Left lung (tissue), 10 donors: ENCODE measurements around the gene MEIS1. TPM values are rescaled to one million over a fixed set of nuclear protein-coding genes. Genes with fewer than 3 reads are reported as not detected.
A peak's percentile ranks its signal among the peaks of the same experiment; 100 is the strongest.

Experiments
- ATAC-seq: fragments of 200-7000 bp; cut with Tn5 transposase; one replicate; pipeline ENCODE4 v1.9.1; 2020; ENCODE audit warnings: moderate library complexity
- DNase-seq, 4 donors: peaks; one replicate each; pipeline ENCODE4 v3.0.0-alpha.2; 2013 to 2020
- H3K27ac ChIP-seq, 2 donors: fragments of 200-600 bp; sonication (generic) in 1 of 2; one replicate each; pipeline versions ENCODE4 v1.5.0 to v1.8.0; 2020 to 2021
- H3K27me3 ChIP-seq, 2 donors: fragments of 200-600 bp; sonication (generic) in 1 of 2; one replicate each; pipeline versions ENCODE4 v1.5.0 to v1.8.0; 2020 to 2021
- H3K36me3 ChIP-seq, 2 donors: fragments of 200-600 bp; sonication (generic) in 1 of 2; one replicate each; pipeline versions ENCODE4 v1.5.0 to v1.8.0; 2020 to 2021
- H3K4me1 ChIP-seq, 2 donors: fragments of 200-600 bp; one replicate each; pipeline ENCODE4 v1.8.0; 2021
- H3K4me3 ChIP-seq, 2 donors: fragments of 200-600 bp; sonication (generic) in 1 of 2; one replicate each; pipeline versions ENCODE4 v1.5.0 to v1.8.0; 2020 to 2021; ENCODE audit warnings: mild to moderate bottlenecking in 1 of 2
- H3K9me3 ChIP-seq, 2 donors: fragments of 200-600 bp; sonication (generic) in 1 of 2; one replicate each; pipeline versions ENCODE4 v1.5.0 to v1.8.0; 2020 to 2021
- intact Hi-C, 2 donors: fragments of 100-400 bp; cut with DNase I; formaldehyde crosslinking; loops; one replicate each; pipeline versions ENCODE4 v1.11.2 to v1.14.2; 2022
- polyA plus RNA-seq, 6 donors: library from polyadenylated mRNA; unstranded; fragments of 120-200 nt; gene quantifications; one replicate each; pipeline ENCODE4 v1.2.1, GENCODE V29; 2013; ENCODE audit not compliant: insufficient read length in 6 of 6
- total RNA-seq, 2 donors: library from RNA; stranded (reverse); fragmentation: NEBNext Ultra II Directional; extraction: Animal tissue kit (Norgen Biotek cat#: 25700); gene quantifications; one replicate each; pipeline ENCODE4 v1.2.1, GENCODE V29; 2021
- TF ChIP-seq, protein P1 (sequence below), 2 donors: fragments of 200-600 bp; sonication (generic) in 1 of 2; IDR thresholded peaks; one replicate each; pipeline versions ENCODE4 v1.5.0 to v1.8.0; 2021; ENCODE audit warnings: antibody characterized with exemption in 2 of 2
- donor health status: DM: no; HTN: yes; CAD: no.
- donor health status: DM: no; HTN: no; CAD: no.

The MEIS1 gene
- total and polyA plus RNA-seq, 8 donors, result 54.3 to 193 (median 163) TPM

- Histone ChIP-seq H3K4me3 (peak overlapping the region in 1 of 2 donors; percentile 8), H3K27ac (peak overlapping the region; percentile 38 to 59), H3K9me3 (no peaks in the 10 kb centered on the region), H3K4me1 (peaks cover 17 to 27% of the 10 kb centered on the region in 2 donors), H3K36me3 (no peaks in the 10 kb centered on the region), H3K27me3 (peaks cover 0 to 11% of the 10 kb centered on the region in 2 donors)
- TF ChIP-seq, protein P1, sequence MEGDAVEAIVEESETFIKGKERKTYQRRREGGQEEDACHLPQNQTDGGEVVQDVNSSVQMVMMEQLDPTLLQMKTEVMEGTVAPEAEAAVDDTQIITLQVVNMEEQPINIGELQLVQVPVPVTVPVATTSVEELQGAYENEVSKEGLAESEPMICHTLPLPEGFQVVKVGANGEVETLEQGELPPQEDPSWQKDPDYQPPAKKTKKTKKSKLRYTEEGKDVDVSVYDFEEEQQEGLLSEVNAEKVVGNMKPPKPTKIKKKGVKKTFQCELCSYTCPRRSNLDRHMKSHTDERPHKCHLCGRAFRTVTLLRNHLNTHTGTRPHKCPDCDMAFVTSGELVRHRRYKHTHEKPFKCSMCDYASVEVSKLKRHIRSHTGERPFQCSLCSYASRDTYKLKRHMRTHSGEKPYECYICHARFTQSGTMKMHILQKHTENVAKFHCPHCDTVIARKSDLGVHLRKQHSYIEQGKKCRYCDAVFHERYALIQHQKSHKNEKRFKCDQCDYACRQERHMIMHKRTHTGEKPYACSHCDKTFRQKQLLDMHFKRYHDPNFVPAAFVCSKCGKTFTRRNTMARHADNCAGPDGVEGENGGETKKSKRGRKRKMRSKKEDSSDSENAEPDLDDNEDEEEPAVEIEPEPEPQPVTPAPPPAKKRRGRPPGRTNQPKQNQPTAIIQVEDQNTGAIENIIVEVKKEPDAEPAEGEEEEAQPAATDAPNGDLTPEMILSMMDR (IDR thresholded peaks at IDR 0.05), result no peak
- intact Hi-C loops, result no loop called here
- peak; percentile 48 for ATAC-seq
- DNase-seq, result peak in 1 of 4 donors; percentile 45
These were observed 120.8 kb downstream of the MEIS1 start for GRCh38 chr2:66555501-66556324.

- H3K9me3 ChIP-seq, result no peaks in the 10 kb centered on the region
- intact Hi-C loops, result no loop called here
- TF ChIP-seq, protein P1 (IDR thresholded peaks at IDR 0.05), result no peak
- H3K27me3 ChIP-seq, result peaks cover 0 to 11% of the 10 kb centered on the region in 2 donors
- no peak for DNase-seq
- no peak overlapping the region for H3K27ac ChIP-seq
- H3K4me1 ChIP-seq, result peaks cover 7 to 17% of the 10 kb centered on the region in 2 donors
- no peak for ATAC-seq
- H3K36me3 ChIP-seq, result no peaks in the 10 kb centered on the region
- H3K4me3 ChIP-seq, result no peak overlapping the region
These were observed 124.7 kb downstream of the MEIS1 start for GRCh38 chr2:66559672-66560071.

- H3K36me3 ChIP-seq, result no peaks in the 10 kb centered on the region
- no peak overlapping the region for H3K4me3 ChIP-seq
- ATAC-seq, result no peak
- no peak overlapping the region for H3K27ac ChIP-seq
- no peak for DNase-seq
- H3K27me3 ChIP-seq, result peaks cover 0 to 7% of the 10 kb centered on the region in 2 donors
- TF ChIP-seq, protein P1 (IDR thresholded peaks at IDR 0.05), result no peak
- peaks cover 3 to 8% of the 10 kb centered on the region in 2 donors for H3K4me1 ChIP-seq
- intact Hi-C loops, result no loop called here
- no peaks in the 10 kb centered on the region for H3K9me3 ChIP-seq
These were observed 125.8 kb downstream of the MEIS1 start for GRCh38 chr2:66560683-66561082.

DNA sequence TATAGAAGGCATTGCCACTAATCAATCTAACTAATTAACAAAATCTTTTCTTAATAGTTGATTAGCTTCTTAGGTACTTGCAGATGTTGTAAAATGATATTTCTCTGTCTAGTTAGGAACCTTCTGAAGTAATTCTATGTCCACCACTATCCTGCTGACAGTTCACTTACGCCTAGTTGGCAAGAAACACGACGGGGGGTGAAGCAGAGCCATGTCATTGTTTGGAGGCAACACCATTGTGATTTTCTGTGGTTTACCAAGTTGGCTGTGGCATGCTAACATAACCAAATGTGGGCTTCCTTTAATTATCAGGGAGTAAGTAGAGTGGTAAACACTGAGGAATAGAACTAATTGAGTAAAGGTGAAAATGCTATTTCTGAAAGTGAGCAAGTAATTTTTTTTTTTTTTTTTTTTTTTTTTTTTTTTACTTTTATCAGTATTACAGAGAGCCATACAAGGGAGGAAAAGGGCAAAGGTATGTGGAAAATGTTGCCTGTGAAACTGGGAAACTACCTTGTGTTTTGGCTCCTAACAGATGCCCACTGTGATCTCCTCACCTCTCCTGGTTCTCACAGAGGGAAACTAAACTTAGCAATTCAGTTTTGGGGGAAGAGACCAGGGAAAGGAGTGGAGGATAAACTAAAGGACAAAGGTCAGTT, 126.8 kb downstream of the MEIS1 start:
- Histone ChIP-seq H3K27ac (no peak overlapping the region), H3K4me1 (no peaks in the 10 kb centered on the region), H3K27me3 (peaks cover 0 to 4% of the 10 kb centered on the region in 2 donors), H3K9me3 (no peaks in the 10 kb centered on the region), H3K4me3 (no peak overlapping the region), H3K36me3 (no peaks in the 10 kb centered on the region)
- TF ChIP-seq, protein P1 (IDR thresholded peaks at IDR 0.05), result no peak
- intact Hi-C loops, result no loop called here
- no peak for ATAC-seq
- DNase-seq, result no peak

GRCh38 chr2:66562304-66562685, 127.4 kb downstream of the MEIS1 start:
- Histone ChIP-seq H3K9me3 (no peaks in the 10 kb centered on the region), H3K4me1 (no peaks in the 10 kb centered on the region), H3K27ac (peak overlapping the region in 1 of 2 donors; percentile 8), H3K27me3 (no peaks in the 10 kb centered on the region), H3K4me3 (no peak overlapping the region), H3K36me3 (no peaks in the 10 kb centered on the region)
- no peak for ATAC-seq
- DNase-seq, result no peak
- intact Hi-C loops, result no loop called here
- TF ChIP-seq, protein P1 (IDR thresholded peaks at IDR 0.05), result no peak
